HK-2 (cell line): ENCODE measurements around the gene ANXA1.

Source experiments
- DNase-seq: peaks from one replicate; pipeline ENCODE4 v3.0.0-alpha.2; 2018; ENCODE audit not compliant: unreplicated experiment

ANXA1 gene

DNA sequence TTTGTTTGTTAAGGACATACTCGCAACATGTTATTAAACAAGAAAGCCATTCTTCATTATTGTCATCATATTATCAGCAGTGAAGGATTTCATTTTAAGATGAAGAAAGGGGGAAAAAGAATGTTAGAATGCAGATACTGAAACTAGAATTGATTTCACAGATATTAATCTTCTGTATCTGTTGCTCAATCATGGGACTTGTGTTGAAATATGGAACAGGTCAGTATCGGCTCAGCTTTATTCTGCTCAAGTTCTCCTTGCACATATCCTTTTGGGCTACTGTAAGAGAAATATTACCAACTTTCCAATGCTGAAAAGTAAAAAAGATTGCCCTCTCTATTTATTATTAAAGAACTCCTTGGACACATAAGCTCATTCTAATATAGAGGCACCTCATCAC lies 13.8 kb upstream of the ANXA1 start:
- no peak for DNase-seq

- no peak for DNase-seq
These were observed 13.1 kb upstream of the ANXA1 start for GRCh38 chr9:73138516-73138915.

GRCh38 chr9:73141282-73141681 lies 10.4 kb upstream of the ANXA1 start:
- DNase-seq: no peak

DNA sequence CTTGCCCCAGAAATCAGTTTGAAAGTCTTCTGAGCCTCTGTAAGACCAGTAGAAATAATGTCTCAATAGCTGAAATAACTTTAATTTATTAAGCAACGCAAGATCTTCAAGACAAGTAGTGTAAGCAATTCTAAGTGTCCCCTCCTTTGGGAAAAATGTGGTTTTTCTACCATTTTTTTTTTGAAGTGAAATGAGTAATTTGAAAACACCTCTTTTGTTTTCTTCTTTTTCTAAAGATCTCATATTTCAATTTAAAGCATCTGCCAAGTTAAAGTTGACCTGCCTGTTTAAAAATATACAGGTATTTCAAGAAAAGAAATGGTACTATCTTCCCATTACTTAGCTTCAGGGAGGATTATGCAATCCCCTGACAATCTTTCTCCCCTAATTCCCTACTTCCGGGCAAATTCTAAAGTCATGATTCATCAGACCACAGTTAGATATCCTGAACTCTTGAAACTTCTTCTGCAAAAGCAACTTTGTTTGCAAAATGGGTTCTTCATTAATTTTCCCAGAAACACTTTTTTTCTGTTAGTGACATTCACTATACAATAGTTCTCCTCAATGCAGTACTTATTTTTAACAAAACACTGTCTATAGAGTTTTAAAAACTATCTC lies 7.8 kb upstream of the ANXA1 start:
- DNase-seq: no peak

DNA sequence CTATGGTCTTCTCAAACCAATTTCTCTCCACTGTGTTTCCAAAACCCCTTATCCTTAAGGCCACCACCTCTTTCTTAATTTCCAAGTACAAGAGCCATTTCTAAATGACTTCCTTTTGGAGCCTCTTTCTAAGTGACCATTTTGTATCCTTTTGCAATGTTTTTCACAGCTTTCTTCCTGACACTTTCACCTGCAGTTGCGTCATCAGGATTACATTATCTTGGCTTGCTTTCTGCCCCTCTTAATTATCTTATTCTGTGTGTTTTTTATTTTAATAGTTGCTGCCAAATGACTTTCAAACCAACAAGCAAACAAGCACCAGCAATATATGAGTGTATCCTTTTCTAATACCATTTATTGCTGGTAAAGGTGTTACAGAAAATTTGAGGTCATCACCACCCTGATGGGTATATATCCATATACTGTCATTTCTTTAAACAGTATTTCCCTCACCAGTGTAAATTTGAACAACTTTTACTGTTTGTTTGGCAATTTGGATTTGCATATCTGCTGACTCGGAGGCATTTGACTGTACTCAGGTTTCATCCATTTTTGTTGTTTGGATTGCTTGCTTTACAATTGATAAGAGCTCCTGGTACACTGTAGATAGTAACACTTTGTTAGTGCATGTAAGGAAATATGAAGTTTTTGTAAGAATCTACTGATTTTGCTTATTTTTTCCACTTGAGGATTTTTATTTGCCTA lies 5.4 kb upstream of the ANXA1 start:
- no peak for DNase-seq

DNA sequence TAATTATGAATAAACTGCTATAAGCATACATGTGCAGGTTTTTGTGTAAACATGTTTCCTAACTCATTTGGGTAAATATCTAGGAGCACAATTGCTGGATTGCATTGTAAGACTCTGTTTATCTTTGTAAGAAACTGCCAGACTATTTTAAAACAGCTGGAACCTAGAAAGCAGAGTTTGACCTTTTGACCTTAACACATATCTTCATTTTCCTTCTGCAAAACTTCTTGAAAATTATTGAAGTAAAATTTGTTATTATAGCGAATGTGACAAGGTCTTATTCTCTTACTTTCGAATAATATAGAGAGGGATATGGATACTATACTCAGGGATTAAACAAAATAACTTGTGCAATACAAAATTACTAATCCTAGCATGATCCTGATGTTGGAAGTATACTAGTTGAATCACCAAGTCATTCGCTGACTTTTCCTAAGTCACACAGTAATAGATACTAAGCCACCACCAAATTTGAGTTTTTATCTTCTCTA lies 3.2 kb upstream of the ANXA1 start:
- no peak for DNase-seq

DNA sequence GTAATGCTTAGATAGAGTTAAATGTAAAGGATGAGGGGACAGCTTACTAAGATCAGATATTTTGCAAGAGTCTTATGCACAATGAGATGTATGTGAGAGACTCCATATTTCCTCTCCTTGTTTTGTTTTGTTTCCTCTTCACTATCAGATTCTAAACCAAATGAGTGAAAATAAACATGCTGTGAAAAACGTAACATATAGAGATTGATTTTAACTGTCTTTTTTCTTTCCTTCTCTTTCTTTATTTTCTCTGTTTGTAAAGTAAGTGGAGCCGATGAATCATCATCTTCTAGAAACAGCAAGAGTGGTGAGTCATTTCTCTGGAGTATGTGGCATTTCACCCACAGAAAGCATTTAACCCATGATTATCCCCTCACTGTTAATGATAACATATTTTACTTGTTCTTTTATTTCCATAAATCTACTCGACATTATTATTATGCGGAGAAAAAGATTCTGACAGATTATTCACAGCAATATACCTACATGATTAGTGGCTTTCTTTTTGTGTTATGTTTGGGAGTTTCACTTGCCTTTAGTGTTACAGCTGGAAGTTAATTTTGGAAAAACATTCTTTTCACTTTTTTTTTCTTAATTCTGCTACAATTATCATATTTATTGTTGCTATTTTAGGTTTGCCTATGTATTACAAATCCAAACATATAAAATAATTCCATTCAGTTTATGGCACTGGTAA lies 2.1 kb upstream of the ANXA1 start:
- no peak for DNase-seq

- no peak for DNase-seq
These were observed 829 bp downstream of the ANXA1 start for GRCh38 chr9:73152543-73152844.

DNA sequence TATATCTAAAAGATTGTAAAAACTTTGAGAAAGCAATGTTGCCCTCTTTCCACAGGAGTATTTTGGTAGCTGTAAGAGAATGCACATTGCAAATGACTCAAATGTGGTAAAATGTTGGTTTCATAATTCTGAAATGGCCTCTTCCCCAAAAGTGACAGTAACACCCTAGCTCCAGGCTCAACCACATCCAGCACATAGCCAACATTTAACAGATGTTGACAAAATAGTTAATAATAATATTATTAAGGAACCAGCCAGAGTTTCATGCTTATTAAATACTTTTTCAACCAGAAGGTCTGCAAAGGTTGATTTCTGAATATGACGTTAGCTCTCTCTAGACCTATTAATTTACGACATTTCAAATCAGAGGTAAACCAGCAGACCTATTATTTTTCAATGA lies 1.3 kb downstream of the ANXA1 start:
- DNase-seq: no peak

DNA sequence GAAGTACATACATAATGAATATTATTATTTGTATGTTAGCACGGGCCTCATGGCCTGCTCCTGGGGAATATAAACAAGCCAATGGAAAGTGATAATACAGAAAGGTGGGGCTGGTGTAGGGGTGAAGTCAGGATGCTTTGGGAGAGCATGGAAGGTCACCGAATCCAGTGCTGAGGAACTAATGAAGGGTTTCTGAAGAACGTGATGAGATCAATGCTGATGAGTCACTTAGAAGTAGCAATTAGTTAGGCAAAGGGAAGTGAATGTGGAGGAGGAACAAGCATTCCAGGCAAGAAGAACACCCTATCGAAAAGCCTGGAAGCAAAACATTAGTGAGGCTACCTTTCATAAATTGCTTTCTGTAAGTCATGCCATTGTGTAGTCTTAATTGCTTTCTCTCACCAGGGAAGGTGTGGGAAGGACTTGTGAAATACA lies 2.1 kb downstream of the ANXA1 start:
- DNase-seq: no peak

GRCh38 chr9:73154271-73154670 lies 2.6 kb downstream of the ANXA1 start:
- DNase-seq: no peak

- DNase-seq: no peak
These were observed 3.1 kb downstream of the ANXA1 start for GRCh38 chr9:73154722-73155121.

- no peak for DNase-seq
These were observed 3.7 kb downstream of the ANXA1 start for GRCh38 chr9:73155377-73155776.

DNA sequence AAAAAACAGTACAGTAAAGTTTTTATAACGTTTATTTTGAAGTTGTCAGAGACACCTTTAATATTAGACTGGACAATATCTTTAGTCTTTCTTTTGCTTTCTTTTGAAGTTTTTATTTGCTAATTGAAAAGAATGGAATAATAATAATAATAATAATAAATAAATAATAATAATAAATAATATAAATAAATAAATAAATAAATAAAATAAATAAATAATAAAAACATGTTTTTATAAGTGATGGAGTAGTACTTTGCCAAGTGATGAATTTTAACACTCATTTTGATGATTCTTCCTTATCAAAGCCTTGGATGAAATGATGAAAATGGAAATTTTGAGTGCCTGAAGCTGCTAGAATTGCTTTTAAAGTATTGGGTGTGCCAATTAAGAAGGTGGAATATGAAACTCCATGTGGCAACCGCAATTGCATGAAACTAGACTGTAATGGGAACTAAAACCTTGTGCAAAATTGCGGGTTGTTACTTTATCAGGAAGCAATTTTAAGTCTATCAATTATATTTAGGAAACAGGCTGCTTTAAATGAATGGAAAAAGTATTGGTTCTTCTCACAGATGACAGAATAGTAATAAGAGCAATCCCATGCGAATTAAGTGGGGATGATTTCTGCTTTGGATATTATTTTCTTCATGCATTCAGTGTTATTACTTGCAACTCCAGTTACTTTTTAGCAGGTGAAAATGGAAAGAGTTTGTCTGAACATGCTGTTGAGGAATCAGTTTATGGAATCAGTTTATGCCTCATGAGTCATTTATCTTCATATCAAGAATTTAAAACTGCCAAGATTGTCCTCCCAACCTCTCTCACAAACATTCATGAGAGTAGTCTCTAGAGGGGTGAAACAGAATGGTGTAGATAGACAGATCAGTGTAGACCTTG lies 4.6 kb downstream of the ANXA1 start:
- no peak for DNase-seq

DNA sequence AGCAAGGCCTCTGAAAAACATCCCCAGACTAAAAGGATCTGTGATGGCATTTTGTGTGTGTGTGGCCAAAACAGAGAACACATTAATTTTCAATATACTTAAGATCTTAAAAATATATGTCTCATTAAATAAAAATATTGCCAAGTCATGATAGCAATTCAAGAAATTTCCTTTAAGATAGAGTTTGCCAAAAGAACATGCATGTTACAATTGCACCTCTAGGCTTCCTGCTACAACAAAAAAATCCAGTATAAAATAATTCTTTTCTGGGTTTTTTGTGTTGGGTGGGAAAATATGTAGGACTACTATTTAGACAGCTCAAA lies 5.2 kb downstream of the ANXA1 start:
- DNase-seq: no peak

GRCh38 chr9:73157811-73158210 lies 6.1 kb downstream of the ANXA1 start:
- DNase-seq: no peak

DNA sequence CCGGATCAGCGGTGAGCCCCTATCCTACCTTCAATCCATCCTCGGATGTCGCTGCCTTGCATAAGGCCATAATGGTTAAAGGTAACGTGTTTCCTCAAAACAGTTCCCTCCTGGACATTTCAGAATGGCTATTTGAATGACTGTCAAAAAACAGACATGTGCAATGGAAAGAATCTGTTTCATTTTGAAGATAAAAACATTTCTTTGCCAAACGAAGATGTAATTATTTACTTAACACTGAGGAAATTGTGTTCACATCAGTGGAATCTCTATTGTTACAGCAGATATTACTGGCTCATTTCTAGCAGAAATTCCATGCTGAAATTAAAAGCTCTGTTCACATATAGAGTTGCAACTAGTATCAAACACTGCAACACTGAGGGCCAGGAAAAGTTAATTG lies 7.1 kb downstream of the ANXA1 start:
- DNase-seq: no peak

- no peak for DNase-seq
These were observed 9.2 kb downstream of the ANXA1 start for GRCh38 chr9:73160868-73161267.

- DNase-seq: no peak
These were observed 11.5 kb downstream of the ANXA1 start for GRCh38 chr9:73162987-73163768.

DNA sequence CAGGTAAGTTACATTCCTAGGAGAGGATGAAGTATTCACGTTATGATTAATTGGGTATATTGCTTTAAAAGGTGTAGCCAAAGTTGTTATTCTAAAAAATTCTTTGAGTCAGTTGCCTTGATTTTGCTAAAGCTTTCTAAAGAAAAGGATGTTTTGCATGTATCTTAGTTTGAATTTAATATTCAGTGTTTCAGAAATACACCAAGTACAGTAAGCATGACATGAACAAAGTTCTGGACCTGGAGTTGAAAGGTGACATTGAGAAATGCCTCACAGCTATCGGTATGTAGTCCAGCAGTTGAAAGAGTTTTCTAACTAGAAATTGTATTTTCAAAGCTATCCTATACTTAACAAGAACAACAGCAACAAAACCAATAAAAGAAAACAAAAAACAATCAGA lies 14.2 kb downstream of the ANXA1 start:
- no peak for DNase-seq

DNA sequence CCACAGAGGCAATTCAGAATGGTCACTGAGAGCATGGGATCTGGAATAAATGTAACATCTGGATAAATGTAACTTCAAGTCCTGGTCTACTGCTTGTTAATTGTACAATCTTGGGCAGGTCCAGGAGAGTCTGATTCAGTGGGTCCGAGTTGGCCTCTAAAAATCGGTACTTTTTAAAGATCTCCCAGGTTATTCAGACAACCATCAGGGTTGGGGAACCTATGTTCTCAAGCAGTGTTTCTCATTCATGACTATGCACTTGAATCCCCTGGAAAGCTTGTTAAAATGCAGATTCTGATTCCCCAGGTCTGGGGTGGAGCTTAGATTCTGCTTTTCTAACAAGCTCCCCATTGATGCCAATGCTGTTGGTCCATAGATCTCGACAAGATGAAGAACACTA lies 14.8 kb downstream of the ANXA1 start:
- DNase-seq: no peak

- no peak for DNase-seq
These were observed 15.9 kb downstream of the ANXA1 start for GRCh38 chr9:73167614-73168013.
